8988T (cell line): ENCODE measurements around the gene BOD1L1.

Source experiments
- DNase-seq: peaks from one replicate; pipeline ENCODE4 v3.0.0; 2011

The BOD1L1 gene

GRCh38 chr4:13523591-13524503 lies 103.7 kb downstream of the BOD1L1 start:
- DNase-seq = peak; percentile 10

- no peak for DNase-seq
Measured at GRCh38 chr4:13523105-13523477, 104.4 kb downstream of the BOD1L1 start.

- peak; percentile 9 for DNase-seq
Measured at GRCh38 chr4:13522282-13523104, 105.0 kb downstream of the BOD1L1 start.

- no peak for DNase-seq
Measured at GRCh38 chr4:13521047-13521446, 106.5 kb downstream of the BOD1L1 start.
